Measurements from ENCODE around the gene EPHA8.
A peak's percentile ranks its signal among the peaks of the same experiment; 100 is the strongest.

The EPHA8 gene

GRCh38 chr1:22637907-22638445, 74.7 kb downstream of the EPHA8 start:
- Histone ChIP-seq H3K4me1 (ENCODE audit: control insufficient read depth, insufficient read depth, low read length) (peaks cover 9% of the 10 kb centered on the region), H3K27me3 (ENCODE audit: control insufficient read depth, insufficient read depth, low read length) (0 out of 2 replicates have a peak, but pooled peaks cover 6% of the 10 kb centered on the region), H3K27ac (ENCODE audit: low read depth, low read length) (no peak overlapping the region)

GRCh38 chr1:22638476-22639234, 75.4 kb downstream of the EPHA8 start:
- no peak overlapping the region for H3K4me3 ChIP-seq (ENCODE audit: low read depth, low read length)
- peaks cover 11% of the 10 kb centered on the region for H3K9me3 ChIP-seq (ENCODE audit: control insufficient read depth, insufficient read depth, low read depth, low read length)
- H3K36me3 ChIP-seq (ENCODE audit: control insufficient read depth, insufficient read depth, low read length) = no peaks in the 10 kb centered on the region
- H3K4me1 ChIP-seq (ENCODE audit: control insufficient read depth, insufficient read depth, low read length) = peaks cover 9% of the 10 kb centered on the region
- no peak overlapping the region for H3K9ac ChIP-seq (ENCODE audit: low read length)
- H3K27me3 ChIP-seq (ENCODE audit: control insufficient read depth, insufficient read depth, low read length) = 0 out of 2 replicates have a peak, but pooled peaks cover 6% of the 10 kb centered on the region
- no peak overlapping the region for H3K27ac ChIP-seq (ENCODE audit: low read depth, low read length)

More at GRCh38 chr1:22637907-22638445, 74.7 kb downstream of the EPHA8 start:
- Histone ChIP-seq H3K9ac (ENCODE audit: low read length) (no peak overlapping the region), H3K4me3 (ENCODE audit: low read depth, low read length) (no peak overlapping the region), H3K36me3 (ENCODE audit: control insufficient read depth, insufficient read depth, low read length) (no peaks in the 10 kb centered on the region), H3K9me3 (ENCODE audit: control insufficient read depth, insufficient read depth, low read depth, low read length) (peaks cover 11% of the 10 kb centered on the region)

- H3K9me3 ChIP-seq (ENCODE audit: control insufficient read depth, insufficient read depth, low read depth, low read length) = peaks cover 10% of the 10 kb centered on the region
- 0 out of 2 replicates have a peak, but pooled peaks cover 6% of the 10 kb centered on the region for H3K27me3 ChIP-seq (ENCODE audit: control insufficient read depth, insufficient read depth, low read length)
- no peaks in the 10 kb centered on the region for H3K36me3 ChIP-seq (ENCODE audit: control insufficient read depth, insufficient read depth, low read length)
- H3K4me3 ChIP-seq (ENCODE audit: low read depth, low read length) = no peak overlapping the region
- H3K9ac ChIP-seq (ENCODE audit: low read length) = no peak overlapping the region
- H3K4me1 ChIP-seq (ENCODE audit: control insufficient read depth, insufficient read depth, low read length) = peaks cover 9% of the 10 kb centered on the region
- no peak overlapping the region; the same call in 1 of the 2 replicates for H3K27ac ChIP-seq (ENCODE audit: low read depth, low read length)
These were observed 76.0 kb downstream of the EPHA8 start for GRCh38 chr1:22639286-22639685.

- Histone ChIP-seq H3K27me3 (ENCODE audit: control insufficient read depth, insufficient read depth, low read length) (peaks cover 9% of the 10 kb centered on the region; the same call in 1 of the 2 replicates), H3K27ac (ENCODE audit: low read depth, low read length) (no peak overlapping the region), H3K4me3 (ENCODE audit: low read depth, low read length) (no peak overlapping the region), H3K36me3 (ENCODE audit: control insufficient read depth, insufficient read depth, low read length) (no peaks in the 10 kb centered on the region), H3K9me3 (ENCODE audit: control insufficient read depth, insufficient read depth, low read depth, low read length) (no peaks in the 10 kb centered on the region), H3K4me1 (ENCODE audit: control insufficient read depth, insufficient read depth, low read length) (peaks cover 9% of the 10 kb centered on the region), H3K9ac (ENCODE audit: low read length) (no peak overlapping the region)
These were observed 78.0 kb downstream of the EPHA8 start for GRCh38 chr1:22641247-22641646.

- Histone ChIP-seq H3K4me1 (ENCODE audit: control insufficient read depth, insufficient read depth, low read length) (peaks cover 9% of the 10 kb centered on the region), H3K27ac (ENCODE audit: low read depth, low read length) (no peak overlapping the region), H3K9me3 (ENCODE audit: control insufficient read depth, insufficient read depth, low read depth, low read length) (no peaks in the 10 kb centered on the region), H3K27me3 (ENCODE audit: control insufficient read depth, insufficient read depth, low read length) (peaks cover 9% of the 10 kb centered on the region; the same call in 1 of the 2 replicates), H3K9ac (ENCODE audit: low read length) (no peak overlapping the region), H3K4me3 (ENCODE audit: low read depth, low read length) (no peak overlapping the region), H3K36me3 (ENCODE audit: control insufficient read depth, insufficient read depth, low read length) (no peaks in the 10 kb centered on the region)
These were observed 78.8 kb downstream of the EPHA8 start for GRCh38 chr1:22641906-22642636.

- Histone ChIP-seq H3K9me3 (ENCODE audit: control insufficient read depth, insufficient read depth, low read depth, low read length) (no peaks in the 10 kb centered on the region), H3K4me3 (ENCODE audit: low read depth, low read length) (no peak within 1 kb of the TSS), H3K27me3 (ENCODE audit: control insufficient read depth, insufficient read depth, low read length) (peaks cover 9% of the 10 kb centered on the region; the same call in 1 of the 2 replicates), H3K9ac (ENCODE audit: low read length) (peak within 1 kb of the TSS; percentile 6), H3K4me1 (ENCODE audit: control insufficient read depth, insufficient read depth, low read length) (peaks cover 9% of the 10 kb centered on the region), H3K36me3 (ENCODE audit: control insufficient read depth, insufficient read depth, low read length) (no peaks in the 10 kb centered on the region), H3K27ac (ENCODE audit: low read depth, low read length) (no peak within 1 kb of the TSS)
These were observed 80.1 kb downstream of the EPHA8 start, which contains the start of gene C1QC for GRCh38 chr1:22643381-22643780. Gene C1QC, plus strand, starts transcription at chr1:22643633. Its CDS starts 391 bp downstream, at chr1:22644024.

- H3K9ac ChIP-seq (ENCODE audit: low read length) = peak overlapping the region; percentile 6
- H3K9me3 ChIP-seq (ENCODE audit: control insufficient read depth, insufficient read depth, low read depth, low read length) = no peaks in the 10 kb centered on the region
- no peaks in the 10 kb centered on the region for H3K36me3 ChIP-seq (ENCODE audit: control insufficient read depth, insufficient read depth, low read length)
- peaks cover 9% of the 10 kb centered on the region for H3K4me1 ChIP-seq (ENCODE audit: control insufficient read depth, insufficient read depth, low read length)
- no peak overlapping the region for H3K4me3 ChIP-seq (ENCODE audit: low read depth, low read length)
- H3K27me3 ChIP-seq (ENCODE audit: control insufficient read depth, insufficient read depth, low read length) = peaks cover 9% of the 10 kb centered on the region; the same call in 1 of the 2 replicates
- H3K27ac ChIP-seq (ENCODE audit: low read depth, low read length) = no peak overlapping the region
These were observed 80.6 kb downstream of the EPHA8 start for GRCh38 chr1:22643928-22644327.

- 0 out of 2 replicates have a peak, but pooled peaks cover 3% of the 10 kb centered on the region for H3K4me1 ChIP-seq (ENCODE audit: control insufficient read depth, insufficient read depth, low read length)
- peaks cover 9% of the 10 kb centered on the region; the same call in 1 of the 2 replicates for H3K27me3 ChIP-seq (ENCODE audit: control insufficient read depth, insufficient read depth, low read length)
- no peak overlapping the region for H3K4me3 ChIP-seq (ENCODE audit: low read depth, low read length)
- H3K9ac ChIP-seq (ENCODE audit: low read length) = no peak overlapping the region
- H3K36me3 ChIP-seq (ENCODE audit: control insufficient read depth, insufficient read depth, low read length) = no peaks in the 10 kb centered on the region
- no peak overlapping the region for H3K27ac ChIP-seq (ENCODE audit: low read depth, low read length)
- no peaks in the 10 kb centered on the region for H3K9me3 ChIP-seq (ENCODE audit: control insufficient read depth, insufficient read depth, low read depth, low read length)
These were observed 82.6 kb downstream of the EPHA8 start for GRCh38 chr1:22645931-22646330.

- no peak overlapping the region for H3K9ac ChIP-seq (ENCODE audit: low read length)
- H3K36me3 ChIP-seq (ENCODE audit: control insufficient read depth, insufficient read depth, low read length) = no peaks in the 10 kb centered on the region
- no peaks in the 10 kb centered on the region for H3K9me3 ChIP-seq (ENCODE audit: control insufficient read depth, insufficient read depth, low read depth, low read length)
These were observed 83.1 kb downstream of the EPHA8 start for GRCh38 chr1:22646384-22646783.

GRCh38 chr1:22650089-22650693, 86.9 kb downstream of the EPHA8 start:
- Histone ChIP-seq H3K27me3 (ENCODE audit: control insufficient read depth, insufficient read depth, low read length) (peaks cover 3% of the 10 kb centered on the region; the same call in 1 of the 2 replicates), H3K9ac (ENCODE audit: low read length) (no peak overlapping the region), H3K4me1 (ENCODE audit: control insufficient read depth, insufficient read depth, low read length) (no peaks in the 10 kb centered on the region), H3K27ac (ENCODE audit: low read depth, low read length) (no peak overlapping the region), H3K36me3 (ENCODE audit: control insufficient read depth, insufficient read depth, low read length) (no peaks in the 10 kb centered on the region), H3K9me3 (ENCODE audit: control insufficient read depth, insufficient read depth, low read depth, low read length) (no peaks in the 10 kb centered on the region), H3K4me3 (ENCODE audit: low read depth, low read length) (no peak overlapping the region)

More at GRCh38 chr1:22646384-22646783, 83.1 kb downstream of the EPHA8 start:
- Histone ChIP-seq H3K4me3 (ENCODE audit: low read depth, low read length) (no peak overlapping the region), H3K27ac (ENCODE audit: low read depth, low read length) (no peak overlapping the region), H3K4me1 (ENCODE audit: control insufficient read depth, insufficient read depth, low read length) (0 out of 2 replicates have a peak, but pooled peaks cover 3% of the 10 kb centered on the region), H3K27me3 (ENCODE audit: control insufficient read depth, insufficient read depth, low read length) (peaks cover 6% of the 10 kb centered on the region; the same call in 1 of the 2 replicates)

Data from HUES6 (cell line).